Measurements from ENCODE around the gene CAPS. TPM values are rescaled to one million over a fixed set of nuclear protein-coding genes. Genes with fewer than 3 reads are reported as not detected.
"Not testable (repeated sequence)": the region's sequence is repeated elsewhere in the genome, so short reads cannot be mapped to it uniquely, and the experiment has no call there.

Gene CAPS
- polyA plus RNA-seq, 1 donor (not counting 4 experiments of a cell fraction or from before 2014, with no cell fraction given) = 2.7 TPM

GRCh38 chr19:5961969-5962945, 48.2 kb downstream of the CAPS start:
- Histone ChIP-seq H3K4me2 (ENCODE audit: control insufficient read depth, extremely low read depth, insufficient read depth, low read depth, low read length) (no peak overlapping the region), H3K27ac (ENCODE audit: control insufficient read depth, insufficient read depth, low read length) (no peak overlapping the region), H3K9me1 (ENCODE audit: control insufficient read depth, extremely low read depth, insufficient read depth, low read length) (no peaks in the 10 kb centered on the region), H3K27me3 (ENCODE audit: control insufficient read depth, extremely low read depth, insufficient read depth, low read length) (no peaks in the 10 kb centered on the region), H4K20me1 (ENCODE audit: control insufficient read depth, extremely low read depth, insufficient read depth, low read length) (peaks cover 26% of the 10 kb centered on the region), H3K4me1 (ENCODE audit: control insufficient read depth, extremely low read depth, insufficient read depth, low read length) (peaks cover 2% of the 10 kb centered on the region), H3K4me3 (ENCODE audit: control insufficient read depth in 2 of 3, extremely low read depth in 1 of 3, insufficient read depth in 2 of 3, low read depth in 1 of 3, low read length in 3 of 3) (no peak overlapping the region), H3K9me3 (ENCODE audit: control insufficient read depth, low read depth, low read length) (no peaks in the 10 kb centered on the region), H3K9ac (ENCODE audit: control insufficient read depth, extremely low read depth, insufficient read depth, low read length) (no peak overlapping the region), H3K79me2 (ENCODE audit: control insufficient read depth, insufficient read depth, low read length) (peaks cover 94% of the 10 kb centered on the region), H3K36me3 (ENCODE audit: control insufficient read depth in 2 of 2, extremely low read depth in 1 of 2, insufficient read depth in 2 of 2, low read length in 2 of 2) (peaks cover 0 to 5% of the 10 kb centered on the region in 2 experiments), H2AFZ (ENCODE audit: control insufficient read depth, low read length) (no peak overlapping the region)
- DNase-seq (ENCODE audit: low read depth, low spot score) = no peak
- TF ChIP-seq EZH2 (IDR thresholded peaks at IDR 0.05; ENCODE audit: low read length) = no peak
- TF ChIP-seq CTCF (optimal IDR thresholded peaks at IDR 0.05 in 1 of 3, IDR thresholded peaks at IDR 0.05 in 1 of 3, conservative IDR thresholded peaks at IDR 0.05 in 1 of 3; ENCODE audit: extremely low read depth in 1 of 3, insufficient read depth in 2 of 3, low read length in 3 of 3) = no peak
- dilution Hi-C loops (cut with MboI; ENCODE audit: extremely low pct_ligation_motif_present, low sequenced_read_pairs) = no loop called here
- no peak for FAIRE-seq

GRCh38 chr19:5963259-5963658, 49.2 kb downstream of the CAPS start:
- H3K9ac ChIP-seq (ENCODE audit: control insufficient read depth, extremely low read depth, insufficient read depth, low read length); H3K36me3 ChIP-seq (ENCODE audit: control insufficient read depth in 2 of 2, extremely low read depth in 1 of 2, insufficient read depth in 2 of 2, low read length in 2 of 2); H3K4me2 ChIP-seq (ENCODE audit: control insufficient read depth, extremely low read depth, insufficient read depth, low read depth, low read length); H3K9me1 ChIP-seq (ENCODE audit: control insufficient read depth, extremely low read depth, insufficient read depth, low read length); dilution Hi-C loops (cut with MboI; ENCODE audit: extremely low pct_ligation_motif_present, low sequenced_read_pairs); H2AFZ ChIP-seq (ENCODE audit: control insufficient read depth, low read length); H3K27ac ChIP-seq (ENCODE audit: control insufficient read depth, insufficient read depth, low read length); DNase-seq (ENCODE audit: low read depth, low spot score); FAIRE-seq; H3K27me3 ChIP-seq (ENCODE audit: control insufficient read depth, extremely low read depth, insufficient read depth, low read length); H3K4me3 ChIP-seq (ENCODE audit: control insufficient read depth in 2 of 3, extremely low read depth in 1 of 3, insufficient read depth in 2 of 3, low read depth in 1 of 3, low read length in 3 of 3); H3K9me3 ChIP-seq (ENCODE audit: control insufficient read depth, low read depth, low read length): not testable (repeated sequence)
- H4K20me1 ChIP-seq (ENCODE audit: control insufficient read depth, extremely low read depth, insufficient read depth, low read length) = peaks cover 32% of the 10 kb centered on the region
- peaks cover 12% of the 10 kb centered on the region for H3K4me1 ChIP-seq (ENCODE audit: control insufficient read depth, extremely low read depth, insufficient read depth, low read length)
- peaks cover 89% of the 10 kb centered on the region for H3K79me2 ChIP-seq (ENCODE audit: control insufficient read depth, insufficient read depth, low read length)

All from keratinocyte (primary cell).